OCI-M1 (cell line): ENCODE data around the gene SMCO4.
"Not testable (repeated sequence)": the region's sequence is repeated elsewhere in the genome, so short reads cannot be mapped to it uniquely, and the experiment has no call there.

Experiments
- DNase-seq: peaks from one replicate; lab custom pipeline; 2025; lab: John Stamatoyannopoulos, UW

The SMCO4 gene

GRCh38 chr11:93476796-93477195 lies 66.4 kb downstream of the SMCO4 start:
- DNase-seq = no peak

- no peak for DNase-seq
These were observed 69.1 kb downstream of the SMCO4 start for GRCh38 chr11:93474123-93474522.

- DNase-seq = no peak
These were observed 74.9 kb downstream of the SMCO4 start for GRCh38 chr11:93468290-93468689.

- DNase-seq = no peak
These were observed 76.1 kb downstream of the SMCO4 start for GRCh38 chr11:93467054-93467453.

- peak; percentile 9 for DNase-seq
These were observed 78.2 kb downstream of the SMCO4 start for GRCh38 chr11:93464927-93465540.

GRCh38 chr11:93463666-93464065 lies 79.5 kb downstream of the SMCO4 start:
- not testable (repeated sequence) for DNase-seq

- no peak for DNase-seq
These were observed 84.9 kb downstream of the SMCO4 start for GRCh38 chr11:93458286-93458685.

GRCh38 chr11:93444617-93445073 lies 98.5 kb downstream of the SMCO4 start:
- DNase-seq = no peak

- not testable (repeated sequence) for DNase-seq
These were observed 100.0 kb downstream of the SMCO4 start for GRCh38 chr11:93443232-93443631.

- DNase-seq = peak; percentile 18
These were observed 110.9 kb downstream of the SMCO4 start for GRCh38 chr11:93432247-93432646.
